ENCODE data around the gene LONP2.

- TF ChIP-seq CEBPB (IDR thresholded peaks at IDR 0.05; ENCODE audit: borderline replicate concordance in 1 of 2, low read depth in 2 of 2, low read length in 2 of 2): no peak
- TF ChIP-seq POLR2AphosphoS5 (IDR thresholded peaks at IDR 0.05; ENCODE audit: low read length): no peak
- no peak for TF ChIP-seq POLR2A (IDR thresholded peaks at IDR 0.05; ENCODE audit: low read depth, low read length)
These were observed 35.1 kb downstream of the LONP2 start for GRCh38 chr16:48279199-48279598.
